ENCODE measurements around the gene GAPDH. TPM values are rescaled to one million over a fixed set of nuclear protein-coding genes. Genes with fewer than 3 reads are reported as not detected.

GAPDH gene
- polyA plus RNA-seq, 1 of the 3 experiments (the other 2 are of a cell fraction), result 8,077 TPM

- H2AFZ ChIP-seq (ENCODE audit: low read depth), result peak overlapping the region; percentile 40; the same call in 1 of the 2 replicates
- H3K9me3 ChIP-seq, result no peaks in the 10 kb centered on the region
- H3K9ac ChIP-seq, result peak overlapping the region; percentile 21; the same call in 1 of the 2 replicates
- CTCF ChIA-PET, result no interaction called here
- WGBS (ENCODE audit: low lambda C conversion rate), result 90% methylated on average over 12 of the region's 12 CpGs
- H3K4me1 ChIP-seq (ENCODE audit: control insufficient read depth in 1 of 2, insufficient read depth in 2 of 2, low read depth in 1 of 2, low read length in 1 of 2), result peaks cover 0 to 10% of the 10 kb centered on the region in 2 experiments; a peak in 2 of 4 replicates
- H3K4me3 ChIP-seq (ENCODE audit: low read depth in 2 of 2, low read length in 1 of 2), result no peak overlapping the region
- H3K9me2 ChIP-seq, result no peaks in the 10 kb centered on the region
- TF ChIP-seq GATA2 (CRISPR knock-in tag; IDR thresholded peaks at IDR 0.05) (no peak), MXI1 (IDR thresholded peaks at IDR 0.05; ENCODE audit: low read depth, low read length) (no peak), RCOR1 (IDR thresholded peaks at IDR 0.05; ENCODE audit: low read length) (no peak), GABPA (IDR thresholded peaks at IDR 0.05; ENCODE audit: low read depth) (no peak), YY1 (IDR thresholded peaks at IDR 0.05; ENCODE audit: low read depth) (no peak), ELF1 (IDR thresholded peaks at IDR 0.05) (no peak), SIN3A (IDR thresholded peaks at IDR 0.05; ENCODE audit: borderline replicate concordance, low read depth, low read length) (no peak), RAD21 (IDR thresholded peaks at IDR 0.05; ENCODE audit: low read length) (no peak), FOXM1 (IDR thresholded peaks at IDR 0.05; ENCODE audit: low read depth) (no peak), FOSL2 (IDR thresholded peaks at IDR 0.05; ENCODE audit: borderline replicate concordance, low read depth) (no peak), EP300 (IDR thresholded peaks at IDR 0.05; ENCODE audit: borderline replicate concordance in 1 of 2, low read depth in 1 of 2, low read length in 1 of 2) (no peak), ZBTB33 (IDR thresholded peaks at IDR 0.05; ENCODE audit: borderline replicate concordance, low read depth) (no peak)
- H3K36me3 ChIP-seq (replicated peaks in 1 of 2; ENCODE audit: control insufficient read depth in 1 of 2, insufficient read depth in 2 of 2, low read length in 1 of 2), result peaks cover 14 to 46% of the 10 kb centered on the region in 2 experiments
- DNase-seq, result no peak
- H3K27ac ChIP-seq (ENCODE audit: low read depth in 2 of 2, low read length in 1 of 2), result peak overlapping the region; percentile 50 to 56
- H3K4me2 ChIP-seq, result no peak overlapping the region
- H3K79me2 ChIP-seq (ENCODE audit: insufficient read depth), result peaks cover 85% of the 10 kb centered on the region
- POLR2A ChIA-PET, result interaction anchor here (0.7 to 1.0 kb wide), 2 partner anchors 14 to 18 kb away, joined by 3 to 4 read pairs; partner anchors contain the start of gene MRPL51
- H3K27me3 ChIP-seq (ENCODE audit: insufficient read depth), result no peaks in the 10 kb centered on the region
- H3F3A ChIP-seq (replicated peaks; ENCODE audit: insufficient read depth), result no peaks in the 10 kb centered on the region
- H4K20me1 ChIP-seq (ENCODE audit: insufficient read depth), result no peaks in the 10 kb centered on the region
Observed at GRCh38 chr12:6507102-6507998, 27.0 kb upstream of the GAPDH start.

- TF ChIP-seq RXRA (IDR thresholded peaks at IDR 0.05; ENCODE audit: borderline replicate concordance, low read depth) (no peak), EP300 (IDR thresholded peaks at IDR 0.05; ENCODE audit: borderline replicate concordance in 1 of 2, low read depth in 1 of 2, low read length in 1 of 2) (no peak), TCF12 (IDR thresholded peaks at IDR 0.05) (no peak), CTCF (IDR thresholded peaks at IDR 0.05) (no peak)
- H3K79me2 ChIP-seq (ENCODE audit: insufficient read depth), result peaks cover 78% of the 10 kb centered on the region
- no peaks in the 10 kb centered on the region for H3K9me3 ChIP-seq
- ChIA-PET POLR2A (interaction anchor here (1.0 kb wide), 1 partner anchor 15 kb away, joined by 3 read pairs; the partner anchor contains the start of gene MRPL51), CTCF (interaction anchor here (1.3 kb wide), 1 partner anchor 30 kb away, joined by 3 read pairs; no protein-coding TSS in a partner anchor)
- DNase-seq, result no peak
- peak overlapping the region; percentile 21; the same call in 1 of the 2 replicates for H3K9ac ChIP-seq
- H4K20me1 ChIP-seq (ENCODE audit: insufficient read depth), result no peaks in the 10 kb centered on the region
- H3K9me2 ChIP-seq, result no peaks in the 10 kb centered on the region
- no peak overlapping the region for H3K4me2 ChIP-seq
- H3K4me1 ChIP-seq (ENCODE audit: control insufficient read depth in 1 of 2, insufficient read depth in 2 of 2, low read depth in 1 of 2, low read length in 1 of 2), result peaks cover 0 to 10% of the 10 kb centered on the region in 2 experiments; a peak in 2 of 4 replicates
- H3K4me3 ChIP-seq (ENCODE audit: low read depth in 2 of 2, low read length in 1 of 2), result no peak overlapping the region
- WGBS (ENCODE audit: low lambda C conversion rate), result 82% methylated on average over 7 of the region's 7 CpGs
- no peaks in the 10 kb centered on the region for H3F3A ChIP-seq (replicated peaks; ENCODE audit: insufficient read depth)
- no peaks in the 10 kb centered on the region for H3K27me3 ChIP-seq (ENCODE audit: insufficient read depth)
- H2AFZ ChIP-seq (ENCODE audit: low read depth), result no peak overlapping the region
- H3K36me3 ChIP-seq (replicated peaks in 1 of 2; ENCODE audit: control insufficient read depth in 1 of 2, insufficient read depth in 2 of 2, low read length in 1 of 2), result peaks cover 20 to 39% of the 10 kb centered on the region in 2 experiments
- peak overlapping the region in 1 of 2 experiments; percentile 56; a peak in 2 of 4 replicates for H3K27ac ChIP-seq (ENCODE audit: low read depth in 2 of 2, low read length in 1 of 2)
Observed at GRCh38 chr12:6508087-6508486, 26.2 kb upstream of the GAPDH start.
